DMS 273 (cell line): ENCODE data around the gene SEC16A.

ENCODE experiments used
- DNase-seq: peaks from one replicate; lab custom pipeline; 2025; ENCODE audit not compliant: unreplicated experiment; lab: John Stamatoyannopoulos, UW

Gene SEC16A

DNA sequence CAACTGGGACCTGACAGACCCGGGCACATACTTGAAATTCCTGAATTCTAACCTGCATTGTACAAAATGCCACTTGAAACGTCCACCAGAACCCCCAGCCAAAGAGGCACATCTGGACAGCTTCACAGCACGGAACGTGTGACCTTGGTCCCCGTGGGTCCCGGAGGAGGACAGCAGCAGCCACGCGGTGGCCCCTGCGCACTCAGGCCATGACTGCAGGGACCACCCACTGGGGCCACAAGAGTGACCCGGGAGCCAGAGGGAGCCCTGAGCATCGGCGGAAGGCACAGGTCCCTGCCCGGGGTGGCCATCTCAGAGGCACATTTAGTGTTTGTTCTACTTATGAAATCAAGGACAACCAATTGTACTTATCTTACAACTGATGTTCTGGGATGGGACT is 80.8 kb downstream of the SEC16A start:
- DNase-seq = no peak

DNA sequence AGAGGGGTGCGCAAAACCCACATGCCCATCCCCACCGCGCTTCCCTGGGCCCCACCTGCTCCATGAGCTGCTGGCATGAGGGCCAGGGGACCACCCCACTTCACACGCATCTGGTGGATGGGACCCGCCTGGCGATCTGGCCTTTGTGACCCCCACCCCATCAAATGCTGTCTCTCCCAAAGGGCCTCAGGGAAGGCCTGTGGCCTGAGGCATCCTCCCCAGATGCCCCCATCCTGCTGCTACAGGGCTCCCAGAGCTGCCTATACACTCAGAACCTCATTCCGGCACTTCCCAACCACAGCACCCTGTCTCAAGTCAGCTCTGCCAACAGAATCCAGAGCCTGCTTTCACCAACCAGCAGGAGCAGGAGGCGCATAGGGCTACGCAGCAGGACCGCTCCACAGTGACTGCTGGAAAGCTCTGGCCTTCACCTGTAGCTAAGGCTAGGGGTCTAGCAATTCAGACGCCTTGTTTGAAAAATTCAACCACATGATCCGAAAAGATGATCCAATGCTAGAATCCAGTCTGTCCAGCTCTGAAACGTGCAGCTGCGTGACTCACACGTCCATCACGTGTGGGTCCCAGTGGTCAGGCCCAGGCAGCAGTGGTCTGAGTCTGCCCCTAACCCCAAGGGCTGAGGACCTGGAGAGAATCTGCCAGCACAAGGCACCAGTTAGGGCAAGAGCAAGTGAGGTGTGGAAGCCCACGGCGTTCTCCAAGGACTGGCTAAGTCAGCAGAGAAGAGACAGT is 81.5 kb downstream of the SEC16A start:
- no peak for DNase-seq

DNA sequence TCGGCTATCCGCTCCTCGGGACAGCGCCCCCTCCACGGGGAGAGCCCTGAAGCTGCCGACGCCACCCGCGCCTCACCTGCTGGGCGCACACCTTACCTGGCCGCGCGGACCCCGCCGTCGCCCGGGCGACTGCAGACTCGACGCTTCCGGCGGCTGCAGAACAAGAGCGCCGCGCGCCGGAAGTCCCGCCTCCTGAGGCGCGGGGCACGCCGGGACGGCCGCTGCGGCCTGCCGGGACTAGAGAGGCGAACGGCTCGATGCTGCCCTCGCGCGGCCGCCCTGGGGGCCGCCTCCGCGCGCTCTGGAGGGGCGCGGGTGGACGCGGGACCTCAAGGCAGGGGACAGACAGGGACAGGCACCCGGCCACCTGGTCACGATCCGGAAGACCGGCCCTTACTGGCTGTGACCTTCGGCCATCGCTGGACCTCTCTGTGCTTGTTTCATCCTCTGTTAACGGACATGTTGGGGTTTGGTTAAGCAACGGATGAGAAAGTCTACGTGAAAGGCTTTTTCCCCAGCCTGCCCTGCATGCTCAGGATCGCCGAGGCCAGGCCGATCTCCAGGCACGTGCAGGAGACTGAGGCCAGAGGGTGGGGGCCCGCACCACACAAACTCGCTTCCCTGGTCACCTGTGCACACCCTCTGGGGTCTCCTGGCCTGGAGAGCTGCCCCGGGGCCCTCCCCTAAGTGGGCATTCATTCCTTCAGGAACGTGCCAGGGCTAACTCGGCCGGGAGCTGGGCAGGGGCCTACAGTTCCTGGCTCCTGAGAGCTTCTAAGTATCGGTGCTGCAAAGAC is 82.6 kb downstream of the SEC16A start, which contains the start of gene SNAPC4:
SNAPC4 (minus strand) TSS at position 133 of the 797 bp plus-strand sequence. CDS start 1,742 bp downstream, outside the sequence.
- peak; percentile 95 for DNase-seq

DNA sequence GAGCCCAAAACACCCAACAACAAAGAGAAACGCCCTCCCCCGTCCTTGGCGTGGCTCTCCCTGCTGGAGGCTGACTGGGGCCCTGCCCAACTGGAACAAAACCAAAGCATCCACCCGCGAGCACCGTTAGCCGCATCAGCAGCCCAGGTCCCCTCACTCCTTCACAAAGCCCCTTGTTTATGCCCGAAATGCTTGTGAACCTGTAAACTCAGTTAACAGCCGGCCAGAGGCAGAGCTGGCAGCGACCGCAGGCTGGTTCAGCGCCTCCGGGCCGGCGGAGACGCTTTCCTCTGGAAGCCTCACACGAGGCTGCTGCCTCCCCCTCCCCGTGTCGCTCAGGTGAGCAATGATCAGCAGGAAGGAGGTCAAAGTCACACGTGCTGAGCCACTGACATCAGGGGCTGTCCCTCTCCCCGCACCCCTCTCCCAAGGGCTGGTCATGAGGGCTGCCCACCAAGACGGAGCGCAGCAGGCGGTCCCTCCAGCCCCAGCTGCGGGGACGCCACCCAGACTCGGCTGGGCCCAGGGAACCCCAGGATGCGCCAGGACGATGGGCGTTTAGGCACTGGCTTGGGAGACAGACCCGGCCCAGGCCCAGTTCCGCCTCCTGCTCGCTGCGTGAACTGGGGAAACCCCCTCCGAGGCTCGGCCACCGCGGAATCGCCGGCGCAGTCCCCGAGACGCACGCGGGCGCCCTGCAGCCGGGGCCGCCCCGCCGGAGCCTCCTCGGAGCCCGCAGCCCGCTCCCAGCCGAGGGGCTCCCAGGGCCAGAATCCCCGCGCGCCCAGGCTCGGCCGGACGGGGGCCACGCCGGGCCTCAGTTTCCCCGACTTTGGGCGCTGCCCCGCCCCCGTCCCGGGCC is 83.4 kb downstream of the SEC16A start:
- DNase-seq = peak; percentile 69

DNA sequence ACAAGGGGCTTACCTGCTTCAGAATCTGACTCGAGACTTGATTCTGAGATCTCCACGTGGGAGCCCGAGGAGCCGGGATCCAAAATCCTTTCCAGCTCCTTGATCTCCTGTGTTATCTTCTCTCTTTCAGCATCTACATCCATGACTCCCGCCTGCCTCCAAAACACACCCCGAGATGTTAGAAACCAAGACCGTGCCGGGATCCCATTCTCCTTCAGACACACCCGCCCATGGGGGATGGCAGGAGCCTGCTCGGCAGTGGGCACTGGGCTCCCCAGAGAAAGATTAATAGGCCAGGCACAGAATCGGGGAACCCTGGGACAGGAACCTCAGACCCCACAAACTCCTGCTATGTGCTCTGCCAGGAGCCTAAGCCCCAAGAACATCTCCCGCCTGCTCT is 84.6 kb downstream of the SEC16A start:
- no peak for DNase-seq

DNA sequence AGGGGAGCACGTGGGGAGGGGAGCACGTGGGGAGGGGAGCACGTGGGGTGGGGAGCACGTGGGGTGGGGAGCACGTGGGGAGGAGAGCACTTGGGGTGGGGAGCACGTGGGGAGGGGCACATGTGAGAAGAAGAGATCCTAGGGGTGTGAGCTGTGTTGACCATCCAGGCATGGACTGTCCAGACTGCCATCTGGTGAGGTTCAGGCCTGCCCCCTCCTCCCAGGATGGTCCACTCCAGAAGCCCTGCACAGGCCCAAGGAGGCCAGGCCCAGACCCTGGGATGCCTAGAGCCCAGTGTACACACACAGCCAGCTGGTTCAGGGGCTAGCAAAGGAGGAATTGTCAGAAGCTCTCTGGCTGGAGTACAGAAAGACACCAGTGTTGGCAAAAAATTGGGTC is 85.2 kb downstream of the SEC16A start:
- no peak for DNase-seq

DNA sequence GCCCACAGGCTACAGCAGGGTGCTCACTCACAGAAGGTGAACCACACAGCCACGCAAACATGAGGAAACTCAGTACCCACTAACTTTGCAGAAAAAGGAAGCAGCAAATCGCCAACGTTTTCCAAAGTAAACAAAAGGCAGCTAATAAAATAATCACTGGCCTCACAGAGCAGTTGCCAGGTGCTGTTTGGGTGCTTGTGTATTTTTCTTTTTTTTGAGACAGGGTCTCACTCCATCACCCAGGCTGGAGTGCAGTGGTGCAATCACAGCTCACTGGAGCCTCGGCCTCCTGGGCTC is 86.7 kb downstream of the SEC16A start:
- no peak for DNase-seq

DNA sequence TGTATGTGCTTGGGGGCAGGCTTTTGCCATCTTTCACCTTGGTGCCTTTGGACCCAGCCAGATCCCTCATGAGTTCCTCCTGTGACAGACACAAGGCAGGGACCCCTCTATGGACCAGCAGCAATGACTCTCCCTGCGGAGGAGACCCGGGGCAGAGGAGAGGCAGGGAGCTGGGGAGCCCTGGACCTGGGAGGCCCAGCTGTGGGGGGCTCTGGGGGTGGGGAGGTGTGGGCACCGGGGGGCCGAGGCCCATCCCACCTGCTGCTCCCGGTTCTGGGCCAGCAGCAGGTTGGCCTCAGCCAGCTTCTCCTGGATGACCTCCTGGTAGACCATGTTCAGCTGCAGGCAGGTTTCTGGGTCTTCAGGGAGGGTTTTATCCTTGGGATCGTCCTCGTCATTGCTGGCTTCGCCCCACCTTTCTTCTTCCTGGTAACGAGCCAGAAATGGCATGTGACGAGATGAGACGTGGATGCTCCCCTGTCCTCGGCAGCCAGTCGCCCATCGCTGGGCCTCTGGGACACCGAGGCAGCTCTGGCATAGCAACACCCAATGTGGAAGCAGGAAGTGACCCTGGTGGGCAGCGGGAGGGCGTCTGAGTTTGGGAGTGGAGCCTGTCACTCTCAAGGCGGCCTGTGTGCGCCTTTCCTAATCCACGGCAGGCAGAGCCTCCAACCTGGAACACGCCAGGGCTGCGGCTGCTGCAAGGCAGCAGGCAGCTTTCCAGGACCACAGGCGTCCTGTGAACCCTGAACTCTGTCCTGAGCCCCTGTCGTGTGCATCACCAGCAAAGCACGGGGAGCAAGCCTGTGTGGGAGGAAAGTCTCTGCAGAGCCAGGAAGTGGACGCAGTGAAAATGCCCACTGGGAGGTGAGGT is 87.3 kb downstream of the SEC16A start:
- no peak for DNase-seq

DNA sequence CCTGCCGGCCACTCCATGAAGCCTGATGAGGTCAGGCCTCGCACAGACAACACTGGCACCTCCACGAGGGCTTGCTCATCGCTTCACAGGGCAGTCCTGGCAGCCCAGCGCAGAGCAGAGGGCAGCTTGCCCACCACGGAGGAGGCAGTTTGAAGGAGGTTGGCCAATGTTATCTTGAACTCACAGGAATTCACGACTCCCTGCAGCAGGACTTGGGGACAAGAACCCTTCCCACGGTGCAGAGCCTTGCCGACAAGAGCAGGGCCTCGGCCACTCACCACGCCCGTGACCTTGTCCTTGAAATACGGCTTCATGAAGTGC is 87.9 kb downstream of the SEC16A start:
- no peak for DNase-seq

DNA sequence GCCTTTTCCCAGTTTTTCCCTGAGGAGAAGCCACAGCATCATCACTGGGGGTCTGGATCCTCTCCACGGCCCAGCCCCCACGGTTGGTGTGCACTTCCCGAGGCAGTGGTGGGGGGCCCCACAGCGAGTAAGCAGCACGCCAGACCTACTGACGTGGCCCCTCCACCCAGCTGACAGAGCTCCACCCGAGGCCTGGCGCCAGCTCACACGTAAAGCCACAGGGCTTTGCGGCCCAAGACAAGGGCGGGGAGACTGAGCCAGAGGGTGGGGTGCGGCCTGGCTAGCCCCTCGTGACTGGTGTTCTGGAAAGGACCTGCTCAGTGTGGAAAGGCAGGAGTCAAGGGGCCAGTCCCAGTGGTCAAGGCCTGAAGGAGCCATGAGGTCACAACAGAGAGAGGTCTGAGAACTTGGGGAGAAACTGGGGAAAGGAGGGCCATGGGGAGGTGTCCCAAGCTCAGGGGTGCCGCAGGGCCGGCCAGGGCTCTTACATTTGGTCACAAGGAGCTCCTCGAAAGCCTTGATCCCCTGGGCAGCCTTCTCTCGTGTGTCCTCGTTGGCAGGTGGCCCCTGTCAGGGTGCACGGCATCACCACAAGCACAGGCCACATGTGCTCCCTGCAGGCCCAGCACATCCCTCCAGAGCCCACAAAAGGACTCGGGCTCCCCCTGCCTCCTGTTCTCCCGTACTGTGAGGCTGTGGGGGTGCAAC is 88.4 kb downstream of the SEC16A start:
- no peak for DNase-seq

DNA sequence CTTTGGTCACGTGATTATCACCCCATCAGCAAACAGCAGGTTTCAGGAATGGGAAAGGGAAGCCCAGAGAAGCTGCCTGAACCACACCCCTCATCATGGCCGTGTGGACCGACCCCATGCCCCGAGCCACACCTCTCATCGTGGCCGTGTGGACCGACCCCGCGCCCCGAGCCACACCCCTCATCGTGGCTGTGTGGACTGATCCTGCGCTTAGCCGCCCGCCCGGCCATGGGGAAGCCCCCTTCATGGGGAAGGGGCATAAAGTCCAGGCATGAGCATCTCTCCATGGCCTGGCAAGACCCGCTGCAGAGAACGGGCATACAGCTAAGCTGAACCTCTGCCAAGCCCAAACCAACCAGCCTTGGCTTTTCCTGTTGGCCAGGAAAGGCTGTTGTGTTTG is 89.3 kb downstream of the SEC16A start:
- DNase-seq = no peak

DNA sequence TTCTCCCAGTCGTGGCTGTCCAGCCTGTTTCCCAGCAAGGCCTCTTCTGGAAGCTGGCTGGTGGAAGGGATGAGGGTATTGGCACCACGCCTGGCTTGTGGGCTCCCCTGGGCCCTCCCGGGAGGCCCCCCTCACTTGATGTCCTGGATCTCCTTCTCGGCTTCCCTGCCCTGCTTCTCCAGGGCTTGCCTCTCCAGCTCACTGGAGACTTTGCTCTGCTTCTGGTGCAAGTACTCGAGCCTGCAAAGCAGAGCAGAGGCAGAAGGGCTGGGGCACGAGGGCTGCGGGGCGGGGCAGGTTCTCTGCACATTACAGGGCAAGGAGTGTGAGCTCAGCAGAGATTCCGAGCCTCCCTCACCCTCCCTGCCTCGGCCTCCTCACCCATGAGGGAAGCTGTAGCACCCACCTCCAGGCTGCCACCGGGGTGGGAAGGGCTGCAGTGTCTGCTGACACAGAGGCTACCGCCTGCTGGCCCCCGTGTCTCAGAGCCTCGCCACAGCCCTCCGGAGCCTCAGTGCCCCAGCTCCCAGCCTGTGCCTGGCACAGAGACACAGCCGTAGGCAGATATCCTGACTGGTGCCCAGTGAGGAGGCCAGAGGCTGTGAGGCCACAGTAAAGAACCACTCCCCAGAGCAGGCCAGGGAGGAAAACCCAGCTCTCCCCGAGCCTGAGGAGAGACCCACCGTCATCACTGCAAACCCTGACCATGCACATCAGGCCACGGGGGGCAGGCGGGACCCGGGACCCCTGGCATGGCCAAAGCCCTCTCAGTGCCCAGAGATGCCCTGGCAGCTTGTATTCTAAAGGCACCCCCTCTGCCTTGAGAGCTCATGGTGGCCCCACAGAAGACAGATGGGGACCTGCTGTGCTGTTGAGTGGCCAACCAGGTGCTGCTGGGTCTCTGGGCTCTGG is 90.0 kb downstream of the SEC16A start:
- DNase-seq = no peak

DNA sequence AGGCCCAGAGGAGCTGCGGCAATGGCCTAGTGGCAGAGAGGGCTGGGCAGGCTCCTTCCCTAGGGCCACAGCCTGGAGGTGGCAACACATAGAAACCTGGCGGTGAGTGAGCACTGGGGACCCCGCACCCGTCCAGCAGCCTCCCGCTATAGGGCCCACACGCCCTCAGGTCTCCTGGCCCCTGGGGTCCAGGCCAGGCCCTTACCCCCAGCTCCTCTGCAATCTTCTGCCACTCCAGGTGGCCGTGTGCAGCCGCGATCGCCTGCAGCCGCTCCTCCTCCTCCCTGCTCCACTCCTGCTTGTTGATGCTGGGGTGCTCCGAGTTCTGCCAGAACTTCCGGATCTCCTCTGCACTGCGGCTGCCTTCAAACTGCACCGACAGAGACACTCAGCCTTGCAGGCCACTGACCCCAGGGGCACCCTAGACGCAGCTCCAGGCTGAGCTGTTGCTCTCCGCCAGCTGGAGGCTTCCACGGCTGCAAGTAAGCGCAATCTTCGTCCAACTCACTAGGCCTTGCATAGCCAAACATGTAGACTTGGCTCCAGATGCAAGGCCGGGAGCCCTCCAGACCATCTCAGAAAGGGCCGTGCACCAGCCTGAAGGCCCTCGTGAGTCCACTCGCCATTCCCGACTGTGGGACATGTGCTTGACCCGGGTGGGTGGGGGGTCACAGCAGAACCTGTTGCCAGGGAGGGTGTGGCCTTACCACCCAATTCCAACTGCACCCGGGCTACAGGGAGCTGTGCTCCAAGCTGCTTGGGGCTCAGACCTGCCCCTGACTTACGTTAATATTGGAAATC is 90.9 kb downstream of the SEC16A start:
- DNase-seq = no peak
